GM12873 (cell line): ENCODE results near the gene JMJD4.

Experiments used
- CTCF ChIP-seq: IDR thresholded peaks from 2 replicates; pipeline ENCODE4 v1.5.1; 2012; ENCODE audit warnings: low read depth, mild to moderate bottlenecking, moderate library complexity, low read length, control low read depth; ENCODE audit not compliant: insufficient read depth; ENCODE audit errors: missing control alignments

The JMJD4 gene

GRCh38 chr1:227741166-227741870 is 6.2 kb upstream of the JMJD4 start:
- no peak for TF ChIP-seq CTCF

- no peak for TF ChIP-seq CTCF
These were observed 5.4 kb upstream of the JMJD4 start for GRCh38 chr1:227740401-227740960.

DNA sequence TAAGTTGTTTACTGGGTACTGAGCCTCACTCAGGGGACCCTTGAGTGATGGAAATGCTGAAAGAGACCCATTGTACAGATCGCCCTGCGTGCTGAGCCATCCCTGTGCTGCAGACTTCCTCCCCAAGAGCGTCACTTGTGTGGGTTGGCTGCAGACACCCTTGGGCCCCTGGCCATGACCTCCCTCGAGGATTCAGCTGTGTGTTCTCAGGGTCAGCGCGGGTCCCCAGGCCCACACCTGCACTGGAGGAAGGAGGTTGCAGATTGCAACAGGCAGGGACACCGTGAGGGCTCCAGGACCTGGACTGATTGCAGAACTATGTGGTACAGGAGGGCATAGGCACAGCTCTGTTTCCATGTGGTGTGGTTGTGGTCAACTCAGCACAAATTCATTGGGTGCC is 4.5 kb upstream of the JMJD4 start:
- TF ChIP-seq CTCF, result no peak

DNA sequence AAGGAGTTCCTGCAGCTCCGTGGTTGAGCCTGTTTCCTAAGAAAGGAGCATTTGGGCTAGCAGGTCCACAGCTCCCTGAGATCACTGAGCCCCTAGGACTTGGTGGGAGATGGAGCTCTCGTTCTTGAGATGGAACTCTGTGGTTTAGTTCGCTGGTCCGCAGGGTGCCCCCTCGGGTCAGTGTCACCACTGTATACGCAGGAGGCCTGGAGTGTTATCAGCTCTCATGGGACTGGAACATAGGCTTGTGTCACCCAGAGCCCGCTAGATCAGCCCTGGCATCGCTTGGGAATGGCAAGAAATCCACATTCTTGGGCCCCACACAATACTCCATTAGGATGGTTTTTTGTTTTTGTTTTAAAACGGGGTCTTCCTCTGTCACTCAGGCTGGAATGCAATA is 3.7 kb upstream of the JMJD4 start:
- TF ChIP-seq CTCF, result no peak

GRCh38 chr1:227736814-227737432 is 1.8 kb upstream of the JMJD4 start:
- no peak for TF ChIP-seq CTCF

DNA sequence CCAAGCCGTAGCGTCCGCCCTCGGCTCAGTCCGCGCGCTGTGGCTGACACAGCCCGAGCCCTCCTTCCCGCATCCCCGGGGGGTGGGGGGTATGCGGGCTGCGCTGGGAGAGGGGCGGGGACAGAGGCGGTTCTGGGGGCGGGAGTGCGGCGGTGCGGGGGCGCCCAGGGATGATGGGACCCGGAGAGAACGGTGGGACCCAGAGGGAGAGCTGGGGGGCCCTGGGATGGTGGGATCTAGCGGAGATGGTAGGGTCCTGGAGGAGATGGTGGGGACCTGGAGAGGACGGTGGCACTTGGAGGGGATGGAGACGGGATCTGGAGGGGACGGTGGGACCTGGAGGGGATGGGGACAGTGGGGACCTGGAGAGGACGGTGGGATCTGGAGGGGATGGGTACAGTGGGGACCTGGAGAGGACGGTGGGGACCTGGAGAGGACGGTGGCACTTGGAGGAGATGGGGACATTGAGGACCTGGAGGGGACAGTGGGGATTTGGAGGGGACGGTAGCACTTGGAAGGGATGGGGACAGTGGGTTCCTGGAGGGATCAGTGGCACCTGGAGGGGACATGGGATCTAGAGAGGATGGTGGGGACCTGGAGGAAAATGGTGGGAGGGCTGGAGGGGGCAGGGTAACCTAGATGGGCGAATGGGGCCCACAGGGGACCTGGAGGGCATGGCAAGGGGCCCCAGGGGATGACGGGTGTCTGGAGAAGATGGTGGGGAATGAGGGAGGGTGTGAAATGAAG is 610 bp upstream of the JMJD4 start:
- no peak for TF ChIP-seq CTCF

DNA sequence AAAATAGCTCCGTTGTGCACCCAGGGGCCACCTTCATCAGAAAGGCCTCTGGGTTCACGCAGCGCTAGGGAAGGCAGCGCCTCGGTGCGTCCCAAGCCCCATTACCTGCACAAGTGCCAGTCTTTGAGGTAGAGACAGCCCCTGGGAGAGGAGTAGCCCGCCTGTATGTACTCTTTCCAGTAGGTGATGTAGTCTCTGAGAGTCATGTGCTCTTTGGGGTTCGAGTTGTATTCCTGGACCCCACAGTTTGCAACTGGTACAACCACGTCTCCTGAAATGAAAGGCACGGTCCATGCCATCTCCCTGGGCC is 601 bp downstream of the JMJD4 start:
- no peak for TF ChIP-seq CTCF
